ENCODE results near the gene CTNNA1.

DNA sequence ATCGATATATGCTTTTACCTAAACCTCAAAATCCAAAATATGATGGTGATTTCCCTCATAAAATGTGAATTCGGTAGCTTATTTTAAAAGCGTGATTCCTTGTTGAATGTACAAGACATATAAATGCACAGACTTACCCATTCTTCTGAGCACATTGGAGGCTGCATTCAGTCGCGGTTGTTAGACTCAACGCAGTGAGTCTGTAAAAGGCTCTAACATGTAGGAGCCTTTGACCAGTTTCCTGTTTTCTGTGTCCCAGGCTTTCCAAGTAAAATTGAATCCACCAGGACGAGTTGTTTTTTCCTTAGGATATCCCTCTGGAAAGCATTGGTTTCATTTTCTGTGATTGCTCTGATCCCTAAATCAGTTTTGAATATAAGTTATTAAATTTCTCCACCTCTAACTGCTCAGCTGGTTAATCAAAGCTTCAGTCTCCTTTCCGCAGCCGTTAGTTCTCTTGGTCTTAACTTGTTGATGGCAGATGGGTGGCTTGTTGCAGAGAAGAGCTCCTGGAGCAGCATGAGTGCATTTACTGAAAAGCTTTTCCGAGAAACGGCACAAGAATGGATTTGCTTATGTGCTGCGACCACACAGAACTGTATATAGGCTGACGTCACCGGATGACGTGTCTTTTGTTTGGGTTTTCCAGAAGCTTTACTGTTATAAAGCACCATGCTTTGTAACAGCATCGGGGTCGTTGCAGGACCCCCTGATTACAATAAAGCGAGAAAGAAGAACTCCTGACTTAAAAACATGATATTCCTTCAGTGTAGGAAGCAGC is 121.7 kb downstream of the CTNNA1 start, which contains the start of gene LRRTM2:
- TF ChIP-seq EZH2 (IDR thresholded peaks at IDR 0.05; ENCODE audit: insufficient read depth, low read length): no peak
- TF ChIP-seq, protein P1, sequence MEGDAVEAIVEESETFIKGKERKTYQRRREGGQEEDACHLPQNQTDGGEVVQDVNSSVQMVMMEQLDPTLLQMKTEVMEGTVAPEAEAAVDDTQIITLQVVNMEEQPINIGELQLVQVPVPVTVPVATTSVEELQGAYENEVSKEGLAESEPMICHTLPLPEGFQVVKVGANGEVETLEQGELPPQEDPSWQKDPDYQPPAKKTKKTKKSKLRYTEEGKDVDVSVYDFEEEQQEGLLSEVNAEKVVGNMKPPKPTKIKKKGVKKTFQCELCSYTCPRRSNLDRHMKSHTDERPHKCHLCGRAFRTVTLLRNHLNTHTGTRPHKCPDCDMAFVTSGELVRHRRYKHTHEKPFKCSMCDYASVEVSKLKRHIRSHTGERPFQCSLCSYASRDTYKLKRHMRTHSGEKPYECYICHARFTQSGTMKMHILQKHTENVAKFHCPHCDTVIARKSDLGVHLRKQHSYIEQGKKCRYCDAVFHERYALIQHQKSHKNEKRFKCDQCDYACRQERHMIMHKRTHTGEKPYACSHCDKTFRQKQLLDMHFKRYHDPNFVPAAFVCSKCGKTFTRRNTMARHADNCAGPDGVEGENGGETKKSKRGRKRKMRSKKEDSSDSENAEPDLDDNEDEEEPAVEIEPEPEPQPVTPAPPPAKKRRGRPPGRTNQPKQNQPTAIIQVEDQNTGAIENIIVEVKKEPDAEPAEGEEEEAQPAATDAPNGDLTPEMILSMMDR (IDR thresholded peaks at IDR 0.05; ENCODE audit: insufficient read depth, low read depth, low read length): no peak

Data from astrocyte (in vitro differentiated cells and primary cell).